Measurements from ENCODE around the gene BBIP1. TPM values are rescaled to one million over a fixed set of nuclear protein-coding genes. Genes with fewer than 3 reads are reported as not detected.
"Not testable (repeated sequence)": the region's sequence is repeated elsewhere in the genome, so short reads cannot be mapped to it uniquely, and the experiment has no call there.

BBIP1 gene
- total RNA-seq, 1 donor from 2014 or later, result 6.3 TPM

- H3K9me3 ChIP-seq (ENCODE audit: control insufficient read depth in 3 of 3, low read length in 3 of 3), result no peaks in the 10 kb centered on the region
- peaks cover 7 to 14% (median 10%) of the 10 kb centered on the region in 3 donors for H3K4me1 ChIP-seq (ENCODE audit: control insufficient read depth in 3 of 3, insufficient read depth in 3 of 3, low read length in 3 of 3)
- H3K4me3 ChIP-seq (ENCODE audit: low read length in 3 of 3), result peak overlapping the region; percentile 76 to 88 (median 83)
- H3K27me3 ChIP-seq (ENCODE audit: control insufficient read depth in 3 of 3, insufficient read depth in 3 of 3, low read length in 3 of 3), result no peaks in the 10 kb centered on the region
- peak overlapping the region; percentile 62 to 74 (median 71) for H3K9ac ChIP-seq (ENCODE audit: low read depth in 1 of 3, low read length in 3 of 3)
- H3K27ac ChIP-seq (ENCODE audit: low read depth, low read length), result peak overlapping the region; percentile 88
- peaks cover 0 to 10% (median 9%) of the 10 kb centered on the region in 3 donors for H3K36me3 ChIP-seq (ENCODE audit: control insufficient read depth in 3 of 3, insufficient read depth in 3 of 3, low read length in 3 of 3)
Observed at GRCh38 chr10:110872984-110873923, 45.7 kb downstream of the BBIP1 start.

- no peaks in the 10 kb centered on the region for H3K9me3 ChIP-seq (ENCODE audit: control insufficient read depth in 3 of 3, low read length in 3 of 3)
- peaks cover 7 to 17% (median 14%) of the 10 kb centered on the region in 3 donors for H3K4me1 ChIP-seq (ENCODE audit: control insufficient read depth in 3 of 3, insufficient read depth in 3 of 3, low read length in 3 of 3)
- peaks cover 0 to 7% (median 5%) of the 10 kb centered on the region in 3 donors for H3K36me3 ChIP-seq (ENCODE audit: control insufficient read depth in 3 of 3, insufficient read depth in 3 of 3, low read length in 3 of 3)
- H3K27ac ChIP-seq (ENCODE audit: low read depth, low read length), result peak overlapping the region; percentile 88
- H3K27me3 ChIP-seq (ENCODE audit: control insufficient read depth in 3 of 3, insufficient read depth in 3 of 3, low read length in 3 of 3), result no peaks in the 10 kb centered on the region
- H3K9ac ChIP-seq (ENCODE audit: low read depth in 1 of 3, low read length in 3 of 3), result peak overlapping the region; percentile 62 to 74 (median 71)
- H3K4me3 ChIP-seq (ENCODE audit: low read length in 3 of 3), result peak overlapping the region; percentile 76 to 88 (median 83)
Observed at GRCh38 chr10:110872145-110872983, 46.6 kb downstream of the BBIP1 start.

- H3K9ac ChIP-seq (ENCODE audit: low read depth in 1 of 3, low read length in 3 of 3), result peak within 1 kb of the TSS; percentile 71 to 88 (median 74)
- no peaks in the 10 kb centered on the region for H3K27me3 ChIP-seq (ENCODE audit: control insufficient read depth in 3 of 3, insufficient read depth in 3 of 3, low read length in 3 of 3)
- H3K4me1 ChIP-seq (ENCODE audit: control insufficient read depth in 3 of 3, insufficient read depth in 3 of 3, low read length in 3 of 3), result peaks cover 7 to 17% (median 14%) of the 10 kb centered on the region in 3 donors
- peaks cover 0 to 3% (median 0%) of the 10 kb centered on the region in 3 donors for H3K36me3 ChIP-seq (ENCODE audit: control insufficient read depth in 3 of 3, insufficient read depth in 3 of 3, low read length in 3 of 3)
- H3K4me3 ChIP-seq (ENCODE audit: low read length in 3 of 3), result peak within 1 kb of the TSS; percentile 76 to 89 (median 83)
- no peaks in the 10 kb centered on the region for H3K9me3 ChIP-seq (ENCODE audit: control insufficient read depth in 3 of 3, low read length in 3 of 3)
- peak within 1 kb of the TSS; percentile 88 for H3K27ac ChIP-seq (ENCODE audit: low read depth, low read length)
Observed at GRCh38 chr10:110871298-110872084, 47.5 kb downstream of the BBIP1 start, which contains the start of gene PDCD4. Gene PDCD4, plus strand, starts transcription at chr10:110871928. Its CDS starts 4,100 bp downstream, at chr10:110876028.

GRCh38 chr10:110870823-110871297 lies 48.1 kb downstream of the BBIP1 start:
- H3K9me3 ChIP-seq (ENCODE audit: control insufficient read depth in 3 of 3, low read length in 3 of 3), result no peaks in the 10 kb centered on the region
- H3K4me3 ChIP-seq (ENCODE audit: low read length in 3 of 3), result peak overlapping the region; percentile 76 to 89 (median 83)
- H3K4me1 ChIP-seq (ENCODE audit: control insufficient read depth in 3 of 3, insufficient read depth in 3 of 3, low read length in 3 of 3), result peaks cover 7 to 19% (median 17%) of the 10 kb centered on the region in 3 donors
- peak overlapping the region; percentile 69 to 88 (median 71) for H3K9ac ChIP-seq (ENCODE audit: low read depth in 1 of 3, low read length in 3 of 3)
- H3K27ac ChIP-seq (ENCODE audit: low read depth, low read length), result peak overlapping the region; percentile 88
- H3K27me3 ChIP-seq (ENCODE audit: control insufficient read depth in 3 of 3, insufficient read depth in 3 of 3, low read length in 3 of 3), result no peaks in the 10 kb centered on the region
- peaks cover 0 to under 1% (median 0%) of the 10 kb centered on the region in 3 donors for H3K36me3 ChIP-seq (ENCODE audit: control insufficient read depth in 3 of 3, insufficient read depth in 3 of 3, low read length in 3 of 3)

GRCh38 chr10:110868981-110869380 lies 50.0 kb downstream of the BBIP1 start:
- Histone ChIP-seq H3K27ac (ENCODE audit: low read depth, low read length) (no peak overlapping the region), H3K4me1 (ENCODE audit: control insufficient read depth in 3 of 3, insufficient read depth in 3 of 3, low read length in 3 of 3) (peaks cover 12 to 22% (median 20%) of the 10 kb centered on the region in 3 donors), H3K27me3 (ENCODE audit: control insufficient read depth in 3 of 3, insufficient read depth in 3 of 3, low read length in 3 of 3) (no peaks in the 10 kb centered on the region), H3K4me3 (ENCODE audit: low read length in 3 of 3) (no peak overlapping the region), H3K9me3 (ENCODE audit: control insufficient read depth in 3 of 3, low read length in 3 of 3) (no peaks in the 10 kb centered on the region), H3K36me3 (ENCODE audit: control insufficient read depth in 3 of 3, insufficient read depth in 3 of 3, low read length in 3 of 3) (no peaks in the 10 kb centered on the region), H3K9ac (ENCODE audit: low read depth in 1 of 3, low read length in 3 of 3) (no peak overlapping the region)

- Histone ChIP-seq H3K9ac (ENCODE audit: low read depth in 1 of 3, low read length in 3 of 3) (no peak overlapping the region), H3K4me1 (ENCODE audit: control insufficient read depth in 3 of 3, insufficient read depth in 3 of 3, low read length in 3 of 3) (peaks cover 12 to 22% (median 20%) of the 10 kb centered on the region in 3 donors), H3K27me3 (ENCODE audit: control insufficient read depth in 3 of 3, insufficient read depth in 3 of 3, low read length in 3 of 3) (no peaks in the 10 kb centered on the region), H3K36me3 (ENCODE audit: control insufficient read depth in 3 of 3, insufficient read depth in 3 of 3, low read length in 3 of 3) (no peaks in the 10 kb centered on the region), H3K27ac (ENCODE audit: low read depth, low read length) (peak overlapping the region; percentile 44), H3K9me3 (ENCODE audit: control insufficient read depth in 3 of 3, low read length in 3 of 3) (no peaks in the 10 kb centered on the region), H3K4me3 (ENCODE audit: low read length in 3 of 3) (no peak overlapping the region)
Observed at GRCh38 chr10:110867807-110868465, 51.0 kb downstream of the BBIP1 start.

GRCh38 chr10:110867011-110867806 lies 51.8 kb downstream of the BBIP1 start:
- not testable (repeated sequence) for H3K36me3 ChIP-seq (ENCODE audit: control insufficient read depth in 3 of 3, insufficient read depth in 3 of 3, low read length in 3 of 3); H3K9ac ChIP-seq (ENCODE audit: low read depth in 1 of 3, low read length in 3 of 3); H3K9me3 ChIP-seq (ENCODE audit: control insufficient read depth in 3 of 3, low read length in 3 of 3); H3K4me3 ChIP-seq (ENCODE audit: low read length in 3 of 3); H3K27me3 ChIP-seq (ENCODE audit: control insufficient read depth in 3 of 3, insufficient read depth in 3 of 3, low read length in 3 of 3)
- H3K4me1 ChIP-seq (ENCODE audit: control insufficient read depth in 3 of 3, insufficient read depth in 3 of 3, low read length in 3 of 3), result peaks cover 12 to 22% (median 20%) of the 10 kb centered on the region in 3 donors
- peak overlapping the region; percentile 44 for H3K27ac ChIP-seq (ENCODE audit: low read depth, low read length)

- H3K27ac ChIP-seq (ENCODE audit: low read depth, low read length), result peak overlapping the region; percentile 56
- H3K4me1 ChIP-seq (ENCODE audit: control insufficient read depth in 3 of 3, insufficient read depth in 3 of 3, low read length in 3 of 3), result peaks cover 8 to 18% (median 18%) of the 10 kb centered on the region in 3 donors
- no peak overlapping the region for H3K4me3 ChIP-seq (ENCODE audit: low read length in 3 of 3)
- H3K9ac ChIP-seq (ENCODE audit: low read depth in 1 of 3, low read length in 3 of 3), result no peak overlapping the region
- H3K27me3 ChIP-seq (ENCODE audit: control insufficient read depth in 3 of 3, insufficient read depth in 3 of 3, low read length in 3 of 3), result no peaks in the 10 kb centered on the region
- H3K36me3 ChIP-seq (ENCODE audit: control insufficient read depth in 3 of 3, insufficient read depth in 3 of 3, low read length in 3 of 3), result no peaks in the 10 kb centered on the region
- no peaks in the 10 kb centered on the region for H3K9me3 ChIP-seq (ENCODE audit: control insufficient read depth in 3 of 3, low read length in 3 of 3)
Observed at GRCh38 chr10:110865809-110866482, 53.0 kb downstream of the BBIP1 start.
